ENCODE data around the gene DENND4A. TPM values are rescaled to one million over a fixed set of nuclear protein-coding genes. Genes with fewer than 3 reads are reported as not detected.

Gene DENND4A
- total and polyA plus RNA-seq, 2 of the 4 experiments (the other 2 are of a cell fraction): 4.1 to 17.7 TPM

DNA sequence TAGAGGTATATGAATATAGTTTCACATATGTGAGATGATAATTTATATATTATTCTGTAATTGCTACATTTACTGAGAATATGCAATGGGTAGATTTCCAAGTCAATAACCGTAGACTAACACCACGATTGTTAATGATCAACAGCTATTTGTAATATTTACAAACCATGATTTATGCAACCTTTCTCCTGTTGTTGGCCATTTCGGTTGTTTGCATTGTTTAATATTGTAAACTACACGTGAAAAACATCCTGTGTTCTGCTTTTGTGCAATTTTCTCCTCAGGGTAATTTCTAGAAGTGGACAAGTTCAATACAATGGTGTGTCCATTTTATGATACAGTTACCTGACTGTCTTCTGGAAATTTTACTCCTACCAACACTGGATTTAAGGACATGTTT, 47.9 kb upstream of the DENND4A start:
- H2AFZ ChIP-seq (replicated peaks; ENCODE audit: low read length, poor library complexity): no peak overlapping the region
- H3K9ac ChIP-seq (ENCODE audit: low read depth, low read length): no peak overlapping the region
- H4K20me1 ChIP-seq (ENCODE audit: insufficient read depth, low read length): no peaks in the 10 kb centered on the region
- H3K23ac ChIP-seq (ENCODE audit: low read depth, low read length): no peak overlapping the region
- H3K9me3 ChIP-seq (ENCODE audit: control insufficient read depth, insufficient read depth, low read length): no peaks in the 10 kb centered on the region
- no peak overlapping the region for H3K4me2 ChIP-seq (ENCODE audit: low read depth, low read length)
- H3K4me3 ChIP-seq (ENCODE audit: insufficient read depth, low read depth, low read length): no peak overlapping the region
- intact Hi-C loops (cut with micrococcal nuclease) (loop anchor here (10.0 kb wide), 1 partner anchor 85 kb away; no protein-coding TSS in a partner anchor), dilution Hi-C loops (cut with HindIII; ENCODE audit: low sequenced_read_pairs, unreplicated experiment) (no loop called here), in situ Hi-C loops (cut with MboI; ENCODE audit: low sequenced_read_pairs) (no loop called here)
- no peak overlapping the region for H4K8ac ChIP-seq (ENCODE audit: low read depth in 2 of 2, low read length in 2 of 2)
- no peak overlapping the region for H2BK20ac ChIP-seq (ENCODE audit: low read depth, low read length)
- no peak overlapping the region for H3K27ac ChIP-seq (ENCODE audit: insufficient read depth, low read length)
- H4K5ac ChIP-seq (ENCODE audit: low read depth, low read length): no peak overlapping the region
- H4K91ac ChIP-seq (ENCODE audit: insufficient read depth, low read depth, low read length): no peak overlapping the region
- ChIA-PET CTCF (no interaction called here), POLR2A (ENCODE audit: unreplicated experiment) (no interaction called here)
- H3K9me1 ChIP-seq (ENCODE audit: insufficient read depth, low read length): no peaks in the 10 kb centered on the region
- H2BK5ac ChIP-seq (ENCODE audit: low read depth, low read length, poor library complexity, severe bottlenecking): no peak overlapping the region
- no peak for TF ChIP-seq FOS (IDR thresholded peaks at IDR 0.05; ENCODE audit: low read depth, low read length)
- TF ChIP-seq SMC3 (IDR thresholded peaks at IDR 0.05; ENCODE audit: low read depth, low read length): no peak
- TF ChIP-seq, protein P1, sequence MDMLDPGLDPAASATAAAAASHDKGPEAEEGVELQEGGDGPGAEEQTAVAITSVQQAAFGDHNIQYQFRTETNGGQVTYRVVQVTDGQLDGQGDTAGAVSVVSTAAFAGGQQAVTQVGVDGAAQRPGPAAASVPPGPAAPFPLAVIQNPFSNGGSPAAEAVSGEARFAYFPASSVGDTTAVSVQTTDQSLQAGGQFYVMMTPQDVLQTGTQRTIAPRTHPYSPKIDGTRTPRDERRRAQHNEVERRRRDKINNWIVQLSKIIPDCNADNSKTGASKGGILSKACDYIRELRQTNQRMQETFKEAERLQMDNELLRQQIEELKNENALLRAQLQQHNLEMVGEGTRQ (IDR thresholded peaks at IDR 0.05; ENCODE audit: low read depth, low read length): no peak
- no peak overlapping the region for H2BK120ac ChIP-seq (ENCODE audit: low read depth, low read length)
- no peak overlapping the region for H3K14ac ChIP-seq (replicated peaks; ENCODE audit: low read depth, low read length)
- no peak overlapping the region for H2BK15ac ChIP-seq (ENCODE audit: low read depth, low read length)
- no TSS peak for BruUV-seq (replicated peaks)
- H2AK5ac ChIP-seq (ENCODE audit: low read depth, low read length): no peak overlapping the region
- H3K56ac ChIP-seq (ENCODE audit: extremely low read depth, insufficient read depth, low read length): no peak overlapping the region
- ATAC-seq (ENCODE audit: low read depth) (no peak), DNase-seq (no peak)
- H3K4me1 ChIP-seq (ENCODE audit: control insufficient read depth, insufficient read depth, low read length): peaks cover 2% of the 10 kb centered on the region; the same call in 1 of the 2 replicates
- H2AK9ac ChIP-seq (replicated peaks; ENCODE audit: low read depth, low read length, poor library complexity): no peak overlapping the region
- H3K4ac ChIP-seq (ENCODE audit: low read depth, low read length): no peak overlapping the region
- WGBS, 2 experiments (ENCODE audit: extremely low coverage in 2 of 2, insufficient read length in 1 of 2): no CpG with 5 or more reads among the region's 4 CpGs
- no peaks in the 10 kb centered on the region for H3K36me3 ChIP-seq (ENCODE audit: control insufficient read depth, insufficient read depth, low read length)
- H3K79me1 ChIP-seq (ENCODE audit: low read depth in 1 of 2, low read length in 2 of 2): no peaks in the 10 kb centered on the region
- no peaks in the 10 kb centered on the region for H3K27me3 ChIP-seq (ENCODE audit: control insufficient read depth, insufficient read depth, low read length)
- no peak overlapping the region for H3K18ac ChIP-seq (ENCODE audit: low read depth, low read length)
